ENCODE data around the gene CRTC3.

DNA sequence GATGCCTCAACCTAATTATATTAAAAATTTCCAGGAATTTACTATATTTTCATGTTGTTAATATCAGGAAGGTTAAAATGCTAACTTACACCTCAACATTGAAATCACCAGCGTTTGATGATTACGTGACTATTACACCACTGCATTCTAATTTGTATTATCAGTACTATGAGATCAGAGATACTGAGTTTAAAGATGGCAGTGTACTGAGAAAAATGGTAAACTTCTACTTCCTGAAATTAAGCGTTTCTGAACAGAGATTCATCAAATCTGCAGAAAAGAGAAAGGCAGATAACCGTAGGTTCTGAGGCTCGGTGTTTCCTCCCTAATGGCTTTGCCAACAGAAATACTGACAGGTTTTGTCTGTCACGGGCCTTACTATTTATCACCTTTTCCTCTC lies 69.9 kb downstream of the CRTC3 start:
- TF ChIP-seq ZNF384 (IDR thresholded peaks at IDR 0.05) (no peak), ARNT (IDR thresholded peaks at IDR 0.05) (no peak)
